Measurements from ENCODE around the gene MTCP1.

DNA sequence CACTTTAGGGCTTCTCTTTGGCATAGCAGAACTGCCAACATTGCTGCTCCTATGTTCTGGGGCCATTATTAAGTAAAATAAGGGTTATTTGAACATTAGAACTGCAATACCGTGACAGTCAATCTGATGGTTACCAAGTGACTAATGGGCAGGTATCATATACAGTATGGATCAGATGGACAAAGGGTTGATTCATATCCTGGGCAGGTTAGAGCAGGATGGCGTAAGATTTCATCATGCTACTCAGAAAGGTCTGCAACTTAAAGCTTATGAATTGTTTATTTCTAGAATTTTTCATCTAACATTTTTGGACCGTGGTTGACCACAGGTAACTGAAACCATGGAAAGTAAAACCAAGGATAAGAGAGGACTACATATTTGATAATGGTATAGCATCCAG, 41.2 kb upstream of the MTCP1 start:
- TF ChIP-seq, protein P1, sequence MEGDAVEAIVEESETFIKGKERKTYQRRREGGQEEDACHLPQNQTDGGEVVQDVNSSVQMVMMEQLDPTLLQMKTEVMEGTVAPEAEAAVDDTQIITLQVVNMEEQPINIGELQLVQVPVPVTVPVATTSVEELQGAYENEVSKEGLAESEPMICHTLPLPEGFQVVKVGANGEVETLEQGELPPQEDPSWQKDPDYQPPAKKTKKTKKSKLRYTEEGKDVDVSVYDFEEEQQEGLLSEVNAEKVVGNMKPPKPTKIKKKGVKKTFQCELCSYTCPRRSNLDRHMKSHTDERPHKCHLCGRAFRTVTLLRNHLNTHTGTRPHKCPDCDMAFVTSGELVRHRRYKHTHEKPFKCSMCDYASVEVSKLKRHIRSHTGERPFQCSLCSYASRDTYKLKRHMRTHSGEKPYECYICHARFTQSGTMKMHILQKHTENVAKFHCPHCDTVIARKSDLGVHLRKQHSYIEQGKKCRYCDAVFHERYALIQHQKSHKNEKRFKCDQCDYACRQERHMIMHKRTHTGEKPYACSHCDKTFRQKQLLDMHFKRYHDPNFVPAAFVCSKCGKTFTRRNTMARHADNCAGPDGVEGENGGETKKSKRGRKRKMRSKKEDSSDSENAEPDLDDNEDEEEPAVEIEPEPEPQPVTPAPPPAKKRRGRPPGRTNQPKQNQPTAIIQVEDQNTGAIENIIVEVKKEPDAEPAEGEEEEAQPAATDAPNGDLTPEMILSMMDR (IDR thresholded peaks at IDR 0.05), result no peak
- no peak for TF ChIP-seq POLR2A (IDR thresholded peaks at IDR 0.05)
